GM18502 (cell line): ENCODE measurements around the gene SOAT2.
"Not testable (repeated sequence)": the region's sequence is repeated elsewhere in the genome, so short reads cannot be mapped to it uniquely, and the experiment has no call there.

ENCODE experiments used
- ATAC-seq: cut with Tn5 transposase; IDR thresholded peaks from one replicate; pipeline ENCODE4 v1.9.1; 2021; ENCODE audit warnings: mild to moderate bottlenecking; ENCODE audit not compliant: unreplicated experiment, poor library complexity

SOAT2 gene

DNA sequence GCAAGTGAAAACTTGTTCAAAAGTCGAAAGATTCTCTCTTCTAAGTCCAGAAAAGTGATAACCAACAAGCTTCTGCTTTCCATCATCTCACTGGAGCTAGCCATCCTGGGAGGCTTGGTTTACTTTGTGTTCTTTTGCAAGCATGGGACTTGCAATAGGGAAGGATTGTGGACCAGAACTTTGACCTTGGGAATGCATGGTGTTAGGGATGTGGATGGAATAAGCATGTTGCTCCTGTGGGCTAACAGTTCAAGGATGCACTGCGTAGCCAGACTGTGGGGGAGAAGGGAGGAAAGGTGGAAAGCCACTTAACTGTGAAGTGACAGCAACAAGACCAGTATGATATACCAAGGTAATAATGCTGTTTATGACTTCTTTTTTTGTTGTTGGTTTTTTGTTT is 28.6 kb downstream of the SOAT2 start:
- no peak for ATAC-seq

- no peak for ATAC-seq
These were observed 30.4 kb downstream of the SOAT2 start for GRCh38 chr12:53133722-53134121.

DNA sequence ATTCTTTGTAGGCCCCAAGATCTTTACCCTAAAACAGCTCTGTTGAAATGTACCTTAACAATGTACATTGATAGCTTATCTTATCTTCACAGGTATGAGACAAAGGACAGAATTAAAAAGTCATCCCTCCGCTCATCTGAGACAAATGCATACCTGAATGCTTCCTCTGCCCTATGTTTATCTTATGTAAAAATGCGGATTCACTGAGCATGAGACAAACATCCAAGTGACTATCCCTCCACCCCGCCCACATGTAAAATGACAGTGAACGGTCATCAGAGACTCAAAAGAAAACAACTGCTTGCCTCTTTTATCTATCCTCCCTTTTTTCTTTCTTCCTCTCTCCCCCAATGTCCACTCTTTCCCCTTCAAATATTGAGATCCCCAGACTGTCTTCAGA is 40.1 kb downstream of the SOAT2 start:
- no peak for ATAC-seq

DNA sequence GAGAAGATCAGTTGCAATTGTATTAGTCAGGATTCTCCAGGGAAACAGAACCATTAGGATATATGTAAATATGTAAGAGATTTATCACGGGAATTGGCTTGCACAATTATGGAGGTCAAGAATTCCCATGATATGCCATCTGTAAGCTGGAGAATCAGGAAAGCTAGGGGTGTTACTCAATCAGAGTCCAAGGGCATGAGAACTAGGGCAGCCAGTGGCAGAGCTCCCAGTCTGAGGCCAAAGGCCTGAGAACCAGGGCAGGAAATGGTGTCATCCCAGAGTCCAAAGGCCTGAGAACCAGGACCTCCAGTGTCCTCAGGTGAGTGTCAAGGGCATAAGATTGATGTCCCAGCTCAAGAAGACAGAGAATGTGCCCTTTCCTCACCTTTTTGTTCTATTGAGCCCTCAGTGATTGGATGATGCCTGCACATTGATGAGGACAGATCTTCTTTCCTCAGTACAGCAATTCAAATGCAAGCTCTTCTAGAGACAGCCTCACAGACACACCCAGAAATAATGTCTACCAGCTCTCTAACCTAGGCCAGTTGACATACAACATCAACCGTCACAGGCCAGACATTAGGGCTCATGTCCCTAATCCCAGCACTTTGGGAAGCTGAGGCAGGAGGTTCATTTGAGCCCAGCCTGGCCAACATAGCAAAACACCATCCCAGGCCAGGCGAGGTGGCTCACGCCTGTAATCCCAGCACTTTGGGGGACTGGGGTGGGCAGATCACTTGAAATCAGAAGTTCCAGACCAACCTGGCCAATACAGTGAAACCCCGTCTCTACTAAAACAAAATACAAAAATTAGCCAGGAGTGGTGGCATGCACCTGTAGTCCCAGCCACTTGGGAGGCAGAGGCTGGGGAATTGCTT is 42.3 kb downstream of the SOAT2 start:
- no peak for ATAC-seq

DNA sequence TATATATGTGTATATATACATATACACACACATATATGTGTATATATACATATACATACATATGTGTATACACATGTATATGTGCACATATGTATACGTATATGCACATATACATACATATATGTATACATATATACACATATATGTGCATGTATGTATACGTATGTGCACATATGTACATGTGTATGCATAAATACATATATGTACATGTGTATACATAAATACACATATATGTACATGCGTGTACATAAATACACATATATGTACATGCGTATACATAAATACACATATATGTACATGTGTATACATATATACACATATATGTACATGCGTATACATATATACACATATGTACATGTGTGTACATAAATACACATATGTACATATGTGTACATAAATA is 43.9 kb downstream of the SOAT2 start:
- ATAC-seq, result no peak

- no peak for ATAC-seq
These were observed 44.4 kb downstream of the SOAT2 start for GRCh38 chr12:53147653-53148052.

DNA sequence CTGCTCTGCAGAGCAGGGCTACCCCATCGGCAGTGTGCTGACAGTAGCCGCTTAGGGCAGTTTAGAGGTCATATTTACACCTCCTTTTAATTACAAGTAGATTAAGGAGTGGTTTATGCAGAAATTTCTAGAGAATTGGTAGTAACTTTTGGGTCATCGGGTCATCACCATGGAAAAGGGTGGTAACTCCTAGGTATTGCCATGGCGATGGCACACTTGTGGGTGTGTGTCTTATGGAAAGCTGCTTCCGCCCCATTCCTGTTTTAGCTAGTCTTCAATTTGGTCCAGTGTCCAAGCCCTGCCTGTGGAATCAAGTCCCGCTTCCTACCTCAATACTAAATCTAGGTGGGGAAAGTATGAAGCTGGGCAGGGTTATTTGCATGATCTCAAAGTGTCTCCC is 47.8 kb downstream of the SOAT2 start:
- ATAC-seq, result no peak

- ATAC-seq, result no peak
These were observed 49.1 kb downstream of the SOAT2 start for GRCh38 chr12:53152390-53152789.

DNA sequence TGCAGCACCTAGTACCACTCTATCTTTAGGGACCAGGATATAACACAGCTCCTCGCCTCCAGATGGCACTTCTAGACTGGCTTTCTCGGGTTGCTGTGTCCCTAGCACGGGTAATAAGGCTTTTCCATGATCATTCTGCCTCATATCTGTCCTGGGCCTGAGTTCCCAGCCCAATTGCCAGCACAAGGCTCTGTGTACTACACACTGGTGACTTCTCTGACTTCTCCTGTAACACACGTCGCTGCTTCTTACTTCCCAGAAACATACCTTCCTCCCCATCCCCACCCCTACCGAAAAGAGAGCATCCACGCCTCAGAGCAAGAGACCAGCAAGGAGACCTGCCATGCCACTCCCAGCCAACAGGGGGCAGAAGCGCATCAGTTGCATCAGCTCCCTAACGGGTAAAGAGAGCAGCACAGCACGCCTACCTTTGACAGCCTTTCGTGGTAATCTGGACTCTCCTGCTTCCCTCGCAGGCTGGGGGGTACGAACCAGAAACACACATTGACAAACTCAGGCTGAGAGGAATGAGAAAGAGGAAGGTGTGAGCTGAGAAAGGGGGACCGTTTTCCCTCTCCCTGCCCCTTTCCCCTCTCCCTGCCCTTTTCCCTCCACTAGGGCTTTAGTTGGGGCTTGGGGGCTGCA is 56.0 kb downstream of the SOAT2 start:
- peak; percentile 71 for ATAC-seq

DNA sequence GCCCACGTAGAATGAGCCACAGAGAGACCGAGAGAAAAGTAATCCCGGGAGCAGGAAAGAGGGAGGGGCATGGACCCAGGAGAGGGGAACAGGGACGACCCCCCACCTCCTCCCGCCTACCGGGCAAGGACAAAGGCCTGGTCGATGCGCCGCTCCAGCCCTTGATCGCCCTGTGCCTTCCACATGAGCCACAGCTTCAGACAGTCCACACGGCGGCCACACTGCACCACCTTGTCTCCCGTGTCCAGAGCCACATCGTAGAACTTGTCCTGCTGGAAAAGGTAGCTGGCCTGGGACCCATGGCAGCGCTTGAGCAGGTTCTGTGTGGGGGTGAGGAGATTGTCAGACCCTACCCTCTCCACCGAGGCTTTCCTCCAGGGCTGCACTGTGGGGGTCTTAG is 56.7 kb downstream of the SOAT2 start:
- no peak for ATAC-seq

DNA sequence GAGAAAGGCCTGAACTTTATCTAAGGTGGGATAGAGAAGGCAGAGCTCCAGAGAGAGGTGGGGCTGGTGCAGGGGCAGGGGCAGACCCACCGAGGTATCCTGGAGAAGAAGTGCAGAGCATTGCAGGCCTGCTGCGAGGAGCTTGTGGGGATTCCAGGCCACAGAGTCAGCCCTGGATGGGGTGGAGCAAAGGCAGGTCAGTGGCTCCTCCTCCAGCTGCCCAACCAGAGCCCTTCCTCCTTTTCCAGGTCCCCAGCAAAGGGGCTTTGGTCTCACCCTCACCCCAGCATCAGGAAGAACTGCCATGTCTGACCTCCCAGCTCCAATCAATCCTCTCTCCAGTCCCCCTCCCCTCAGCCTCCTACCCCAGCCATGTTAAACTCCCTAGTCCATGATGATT is 57.4 kb downstream of the SOAT2 start:
- no peak for ATAC-seq

GRCh38 chr12:53161119-53161911 is 58.0 kb downstream of the SOAT2 start:
- ATAC-seq, result no peak

DNA sequence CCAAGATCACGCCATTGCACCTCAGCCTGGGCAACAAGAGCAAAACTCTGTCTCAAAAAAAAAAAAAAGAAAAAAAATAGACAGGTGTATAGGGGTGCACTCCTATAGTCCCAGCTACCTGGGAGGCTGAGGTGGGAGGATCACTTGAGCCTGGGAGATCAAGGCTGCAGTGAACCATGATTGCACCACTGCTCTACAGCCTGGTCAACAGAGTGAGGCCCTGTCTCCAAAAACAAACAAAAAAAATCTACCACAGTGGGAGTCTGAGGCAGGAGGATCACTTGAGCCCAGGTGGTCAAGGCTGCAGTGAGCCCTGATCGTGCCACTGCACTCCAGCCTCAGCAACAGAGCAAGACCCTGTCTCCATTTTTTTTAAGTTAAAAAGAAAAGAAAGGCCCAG is 59.7 kb downstream of the SOAT2 start:
- ATAC-seq, result not testable (repeated sequence)

- ATAC-seq, result no peak
These were observed 63.6 kb downstream of the SOAT2 start for GRCh38 chr12:53166837-53167236.

GRCh38 chr12:53169644-53170043 is 66.4 kb downstream of the SOAT2 start:
- ATAC-seq, result no peak

GRCh38 chr12:53170215-53170614 is 66.9 kb downstream of the SOAT2 start:
- ATAC-seq, result no peak

DNA sequence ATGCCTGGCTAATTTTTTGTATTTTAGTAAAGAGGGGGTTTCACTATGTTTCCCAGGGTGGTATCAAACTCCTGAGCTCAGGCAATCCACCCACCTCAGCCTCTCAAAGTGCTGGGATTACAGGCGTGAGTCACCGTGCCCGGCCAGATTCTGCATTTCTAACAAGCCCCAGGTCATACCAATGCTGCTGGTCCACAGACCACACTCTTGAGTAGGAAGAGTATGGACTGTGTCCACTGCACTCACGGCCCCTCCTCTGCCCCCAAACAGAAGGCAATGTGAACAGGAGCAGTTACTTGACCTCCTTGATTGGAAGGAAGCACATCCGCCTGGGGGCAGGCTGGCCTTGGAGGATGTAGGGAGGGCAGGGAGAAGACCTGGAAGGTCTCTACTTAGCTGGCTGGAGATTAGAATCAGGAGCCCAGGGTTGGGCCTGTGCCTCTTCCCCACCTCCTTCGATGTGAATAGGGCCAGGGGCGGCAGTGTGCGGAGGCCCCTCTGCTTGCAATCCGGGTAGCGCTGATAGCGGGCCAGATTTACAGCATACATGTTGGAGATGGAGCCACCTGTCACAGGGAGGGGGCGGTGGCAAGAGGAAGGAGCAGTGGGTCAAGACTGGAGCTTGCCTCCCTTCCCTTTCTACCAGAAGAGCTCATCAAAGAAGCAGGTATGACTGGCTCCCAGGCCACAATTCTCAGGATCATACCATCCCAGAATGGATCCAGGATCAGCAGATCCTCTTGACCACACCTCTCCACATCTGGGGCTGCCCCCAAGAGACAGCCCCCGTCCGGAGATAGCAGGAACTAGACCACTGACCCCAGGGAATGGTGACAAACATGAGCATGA is 67.8 kb downstream of the SOAT2 start:
- ATAC-seq, result no peak

- no peak for ATAC-seq
These were observed 68.5 kb downstream of the SOAT2 start for GRCh38 chr12:53171725-53172329.

GRCh38 chr12:53172352-53172751 is 69.1 kb downstream of the SOAT2 start:
- ATAC-seq, result no peak
